Endothelial cell of umbilical vein (primary cell): ENCODE measurements around the gene IGFL2.

Source experiments
- POLR2A ChIP-seq: IDR thresholded peaks from 2 replicates; pipeline ENCODE4 v1.6.1; 2012; ENCODE audit warnings: low read depth, mild to moderate bottlenecking, control low read depth, low read length
- POLR2AphosphoS5 ChIP-seq: IDR thresholded peaks from 2 replicates; pipeline ENCODE4 v1.6.1; 2012; ENCODE audit warnings: low read depth, mild to moderate bottlenecking, control low read depth, low read length, moderate library complexity; ENCODE audit not compliant: insufficient read depth
- TF ChIP-seq, protein P1 (sequence below), 2 donors: IDR thresholded peaks; 1 replicate in 1 of 2; 2 replicates in 1 of 2; pipeline ENCODE4 v1.5.1; 2011; ENCODE audit warnings: low read length in 2 of 2, mild to moderate bottlenecking in 2 of 2, moderate library complexity in 2 of 2, control low read depth in 1 of 2, inconsistent platforms in 1 of 2, low read depth in 1 of 2; ENCODE audit not compliant: insufficient read depth in 1 of 2; ENCODE audit errors: extremely low read depth in 1 of 2

DNA sequence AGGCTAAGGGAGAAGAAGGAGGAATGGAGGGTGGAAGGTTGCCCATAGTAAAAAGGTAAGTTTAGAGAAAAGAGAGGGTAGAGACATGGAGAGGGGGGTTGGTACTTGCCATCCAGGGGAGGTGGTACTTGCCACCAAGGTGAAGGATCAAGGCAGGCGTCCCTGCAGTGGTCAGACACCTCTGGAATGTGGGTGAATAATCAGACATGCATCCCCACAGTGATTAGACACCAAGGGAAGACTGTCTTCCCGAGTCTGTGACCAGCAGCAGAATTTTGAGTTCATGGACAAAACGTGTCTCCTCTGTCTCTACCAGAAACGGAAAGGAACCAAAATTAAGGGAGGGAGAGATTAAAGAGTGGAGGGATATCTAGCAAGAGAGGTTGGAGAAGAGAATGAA lies 54.4 kb downstream of the IGFL2 start:
- TF ChIP-seq, protein P1, sequence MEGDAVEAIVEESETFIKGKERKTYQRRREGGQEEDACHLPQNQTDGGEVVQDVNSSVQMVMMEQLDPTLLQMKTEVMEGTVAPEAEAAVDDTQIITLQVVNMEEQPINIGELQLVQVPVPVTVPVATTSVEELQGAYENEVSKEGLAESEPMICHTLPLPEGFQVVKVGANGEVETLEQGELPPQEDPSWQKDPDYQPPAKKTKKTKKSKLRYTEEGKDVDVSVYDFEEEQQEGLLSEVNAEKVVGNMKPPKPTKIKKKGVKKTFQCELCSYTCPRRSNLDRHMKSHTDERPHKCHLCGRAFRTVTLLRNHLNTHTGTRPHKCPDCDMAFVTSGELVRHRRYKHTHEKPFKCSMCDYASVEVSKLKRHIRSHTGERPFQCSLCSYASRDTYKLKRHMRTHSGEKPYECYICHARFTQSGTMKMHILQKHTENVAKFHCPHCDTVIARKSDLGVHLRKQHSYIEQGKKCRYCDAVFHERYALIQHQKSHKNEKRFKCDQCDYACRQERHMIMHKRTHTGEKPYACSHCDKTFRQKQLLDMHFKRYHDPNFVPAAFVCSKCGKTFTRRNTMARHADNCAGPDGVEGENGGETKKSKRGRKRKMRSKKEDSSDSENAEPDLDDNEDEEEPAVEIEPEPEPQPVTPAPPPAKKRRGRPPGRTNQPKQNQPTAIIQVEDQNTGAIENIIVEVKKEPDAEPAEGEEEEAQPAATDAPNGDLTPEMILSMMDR (IDR thresholded peaks at IDR 0.05; ENCODE audit: extremely low read depth in 1 of 2, insufficient read depth in 1 of 2, low read depth in 1 of 2, low read length in 2 of 2): no peak
- TF ChIP-seq POLR2AphosphoS5 (no peak), POLR2A (no peak)
